Measurements from ENCODE around the gene OLA1.

The OLA1 gene

GRCh38 chr2:174072069-174072468, 176.3 kb downstream of the OLA1 start:
- H3K4me3 ChIP-seq (replicated peaks; ENCODE audit: low read depth, low read length), result no peak overlapping the region
- no peak for DNase-seq (ENCODE audit: extremely low read depth, low read depth)
- TF ChIP-seq, protein P1, sequence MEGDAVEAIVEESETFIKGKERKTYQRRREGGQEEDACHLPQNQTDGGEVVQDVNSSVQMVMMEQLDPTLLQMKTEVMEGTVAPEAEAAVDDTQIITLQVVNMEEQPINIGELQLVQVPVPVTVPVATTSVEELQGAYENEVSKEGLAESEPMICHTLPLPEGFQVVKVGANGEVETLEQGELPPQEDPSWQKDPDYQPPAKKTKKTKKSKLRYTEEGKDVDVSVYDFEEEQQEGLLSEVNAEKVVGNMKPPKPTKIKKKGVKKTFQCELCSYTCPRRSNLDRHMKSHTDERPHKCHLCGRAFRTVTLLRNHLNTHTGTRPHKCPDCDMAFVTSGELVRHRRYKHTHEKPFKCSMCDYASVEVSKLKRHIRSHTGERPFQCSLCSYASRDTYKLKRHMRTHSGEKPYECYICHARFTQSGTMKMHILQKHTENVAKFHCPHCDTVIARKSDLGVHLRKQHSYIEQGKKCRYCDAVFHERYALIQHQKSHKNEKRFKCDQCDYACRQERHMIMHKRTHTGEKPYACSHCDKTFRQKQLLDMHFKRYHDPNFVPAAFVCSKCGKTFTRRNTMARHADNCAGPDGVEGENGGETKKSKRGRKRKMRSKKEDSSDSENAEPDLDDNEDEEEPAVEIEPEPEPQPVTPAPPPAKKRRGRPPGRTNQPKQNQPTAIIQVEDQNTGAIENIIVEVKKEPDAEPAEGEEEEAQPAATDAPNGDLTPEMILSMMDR (IDR thresholded peaks at IDR 0.05; ENCODE audit: low read depth, low read length, missing control alignments), result no peak

GRCh38 chr2:174071321-174071720, 177.0 kb downstream of the OLA1 start:
- DNase-seq (ENCODE audit: extremely low read depth, low read depth), result no peak
- TF ChIP-seq, protein P1 (IDR thresholded peaks at IDR 0.05; ENCODE audit: low read depth, low read length, missing control alignments), result no peak
- no peak overlapping the region for H3K4me3 ChIP-seq (replicated peaks; ENCODE audit: low read depth, low read length)

DNA sequence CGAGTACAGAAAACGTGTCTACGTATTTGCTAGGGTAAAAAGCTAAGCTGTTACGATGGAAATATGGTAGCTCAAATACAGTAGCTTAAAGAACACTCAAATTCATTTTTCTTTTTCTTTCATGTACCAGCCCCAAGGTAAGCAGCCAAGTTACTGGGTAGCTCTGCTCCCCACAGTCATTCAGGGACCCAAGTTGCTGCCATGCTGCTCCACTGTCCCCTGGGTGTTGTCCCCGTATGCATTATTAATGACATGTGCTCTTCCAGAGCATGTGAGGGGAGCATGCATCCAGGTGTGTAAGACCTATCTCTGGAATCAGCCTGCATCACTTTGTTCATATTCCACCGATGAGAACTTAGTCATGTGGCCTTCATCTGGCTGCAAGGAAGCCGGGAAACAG, 178.1 kb downstream of the OLA1 start:
- TF ChIP-seq, protein P1 (IDR thresholded peaks at IDR 0.05; ENCODE audit: low read depth, low read length, missing control alignments), result no peak
- no peak overlapping the region for H3K4me3 ChIP-seq (replicated peaks; ENCODE audit: low read depth, low read length)
- DNase-seq (ENCODE audit: extremely low read depth, low read depth), result no peak

DNA sequence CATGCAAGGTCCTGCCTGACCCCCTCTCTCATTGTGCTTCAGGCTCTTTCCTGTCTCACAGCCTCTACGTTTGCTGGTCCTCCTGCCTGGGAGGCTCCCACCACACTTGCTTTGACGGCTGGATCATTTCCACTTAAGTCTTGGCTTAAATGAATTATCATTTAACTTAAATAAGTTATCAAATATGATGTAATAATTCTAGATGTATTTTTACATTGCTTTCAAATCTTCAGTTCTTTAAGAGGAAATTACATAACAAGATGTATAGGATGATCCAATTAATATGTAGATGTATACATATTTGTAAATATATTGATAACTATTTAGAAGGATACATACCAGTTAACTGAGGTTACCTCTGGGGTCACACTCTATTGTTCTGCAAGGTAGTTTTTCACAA, 180.5 kb downstream of the OLA1 start:
- no peak overlapping the region for H3K4me3 ChIP-seq (replicated peaks; ENCODE audit: low read depth, low read length)
- no peak for DNase-seq (ENCODE audit: extremely low read depth, low read depth)
- TF ChIP-seq, protein P1 (IDR thresholded peaks at IDR 0.05; ENCODE audit: low read depth, low read length, missing control alignments), result no peak

GRCh38 chr2:174066871-174067270, 181.5 kb downstream of the OLA1 start:
- TF ChIP-seq, protein P1 (IDR thresholded peaks at IDR 0.05; ENCODE audit: low read depth, low read length, missing control alignments), result no peak
- no peak for DNase-seq (ENCODE audit: extremely low read depth, low read depth)
- no peak overlapping the region for H3K4me3 ChIP-seq (replicated peaks; ENCODE audit: low read depth, low read length)

GRCh38 chr2:174063492-174064092, 184.7 kb downstream of the OLA1 start:
- DNase-seq (ENCODE audit: extremely low read depth, low read depth), result no peak
- H3K4me3 ChIP-seq (replicated peaks; ENCODE audit: low read depth, low read length), result no peak overlapping the region
- TF ChIP-seq, protein P1 (IDR thresholded peaks at IDR 0.05; ENCODE audit: low read depth, low read length, missing control alignments), result no peak

DNA sequence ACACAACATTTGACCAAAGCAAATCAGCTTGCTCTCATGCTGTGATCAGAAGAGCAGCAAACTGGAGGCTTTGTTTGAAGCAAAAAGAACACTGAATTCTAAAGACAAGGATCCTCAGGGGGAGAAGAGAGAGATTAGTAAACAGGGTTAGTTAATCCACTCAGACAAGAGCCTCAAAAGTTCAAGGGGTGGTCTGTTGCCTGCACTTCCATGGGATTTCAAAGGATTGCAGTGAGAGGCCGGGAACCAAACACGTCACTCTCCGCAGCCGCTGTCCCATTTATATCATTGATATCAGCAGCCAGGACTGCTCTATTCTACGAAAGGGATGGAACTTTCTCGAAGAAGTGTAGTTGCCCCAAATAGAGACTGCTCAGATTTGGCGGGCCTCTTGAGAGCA, 185.4 kb downstream of the OLA1 start:
- DNase-seq (ENCODE audit: extremely low read depth, low read depth), result no peak
- TF ChIP-seq, protein P1 (IDR thresholded peaks at IDR 0.05; ENCODE audit: low read depth, low read length, missing control alignments), result no peak

More for the DNA sequence above, 185.4 kb downstream of the OLA1 start:
- H3K4me3 ChIP-seq (replicated peaks; ENCODE audit: low read depth, low read length), result no peak overlapping the region
